ENCODE results near the gene GDI1. TPM values are rescaled to one million over a fixed set of nuclear protein-coding genes. Genes with fewer than 3 reads are reported as not detected.

The GDI1 gene
- total and polyA plus RNA-seq, 2 donors (not counting 1 experiment from before 2014, with no cell fraction given), result 199 to 311 TPM

GRCh38 chrX:154458116-154458953 is 21.4 kb downstream of the GDI1 start, which contains the start of gene PLXNA3:
PLXNA3 (plus strand) TSS chrX:154458281; CDS start chrX:154460184, 1,903 bp downstream.
- no peaks in the 10 kb centered on the region for H3K27me3 Mint-ChIP-seq
- peaks cover 14% of the 10 kb centered on the region for H3K4me1 Mint-ChIP-seq
- no peaks in the 10 kb centered on the region for H3K9me3 Mint-ChIP-seq (ENCODE audit: insufficient read depth)
- intact Hi-C loops (cut with micrococcal nuclease), result loop anchor here (5.0 kb wide), 3 partner anchors 34 to 59 kb away; partner anchors contain the start of genes FAM3A, SLC10A3 and TAFAZZIN
- peak; percentile 86 for DNase-seq
- Histone ChIP-seq H3K36me3 (replicated peaks in 1 of 2; ENCODE audit: control extremely low read depth in 1 of 2, control insufficient read depth in 1 of 2, extremely low read depth in 1 of 2, insufficient read depth in 2 of 2, low read length in 1 of 2) (peaks cover 0 to 5% of the 10 kb centered on the region in 2 experiments), H3K9me3 (ENCODE audit: control extremely low read depth in 1 of 3, control insufficient read depth in 2 of 3, insufficient read depth in 1 of 3, low read length in 2 of 3) (no peaks in the 10 kb centered on the region), H3K4me2 (replicated peaks; ENCODE audit: low read depth, low read length, poor library complexity, severe bottlenecking) (peak within 1 kb of the TSS; percentile 85), H3K4me1 (ENCODE audit: control insufficient read depth in 2 of 2, insufficient read depth in 2 of 2, low read length in 2 of 2) (peaks cover 6 to 18% of the 10 kb centered on the region in 2 donors), H3K4me3 (ENCODE audit: control extremely low read depth in 1 of 5, extremely low read depth in 1 of 5, insufficient read depth in 1 of 5, low read depth in 2 of 5, low read length in 4 of 5) (peak within 1 kb of the TSS; percentile 23 to 69 (median 61)), H3K27ac (ENCODE audit: low read length in 2 of 2) (peak within 1 kb of the TSS; percentile 24 to 66), H3K27me3 (replicated peaks in 1 of 4; ENCODE audit: control extremely low read depth in 1 of 4, control insufficient read depth in 3 of 4, insufficient read depth in 4 of 4, low read length in 3 of 4) (no peaks in the 10 kb centered on the region), H2AFZ (ENCODE audit: insufficient read depth, low read depth, low read length, poor library complexity, severe bottlenecking) (peak within 1 kb of the TSS; percentile 68), H4K20me1 (ENCODE audit: control insufficient read depth, insufficient read depth, low read length, poor library complexity, severe bottlenecking) (no peaks in the 10 kb centered on the region), H3K79me2 (ENCODE audit: control insufficient read depth, insufficient read depth, low read length) (peaks cover 22% of the 10 kb centered on the region), H3K9ac (ENCODE audit: low read length) (peak within 1 kb of the TSS; percentile 64)
- ATAC-seq (ENCODE audit: low read depth), result peak; percentile 79
- under 1% methylated on average over 65 of the region's 88 CpGs for WGBS (ENCODE audit: insufficient coverage)
- POLR2A ChIA-PET, result interaction anchor here (0.6 to 2.2 kb wide), 10 partner anchors 15 to 1518 kb away, joined by 3 to 7 read pairs (median 4); partner anchors contain the start of genes LAGE3, RPL10, TAFAZZIN and UBL4A
- H3K4me3 Mint-ChIP-seq, result peak within 1 kb of the TSS; percentile 95
- TF ChIP-seq CTCF (IDR thresholded peaks at IDR 0.05) (no peak), EZH2 (IDR thresholded peaks at IDR 0.05; ENCODE audit: borderline replicate concordance, insufficient read depth, low read depth, low read length, poor library complexity, severe bottlenecking) (no peak)
- peak within 1 kb of the TSS; percentile 96 for H3K27ac Mint-ChIP-seq
- CTCF ChIA-PET, result interaction anchor here (1.0 to 2.5 kb wide), 3 partner anchors 18 to 69 kb away, joined by 3 to 8 read pairs (median 3); partner anchors contain the start of gene SLC10A3

Data from B cell (primary cell).